GM12873 (cell line): ENCODE data around the gene KRT80.

Experiments used
- TF ChIP-seq, protein P1 (sequence below): IDR thresholded peaks from 2 replicates; pipeline ENCODE4 v1.5.1; 2012; ENCODE audit warnings: low read depth, mild to moderate bottlenecking, moderate library complexity, low read length, control low read depth; ENCODE audit not compliant: insufficient read depth; ENCODE audit errors: missing control alignments

Gene KRT80

DNA sequence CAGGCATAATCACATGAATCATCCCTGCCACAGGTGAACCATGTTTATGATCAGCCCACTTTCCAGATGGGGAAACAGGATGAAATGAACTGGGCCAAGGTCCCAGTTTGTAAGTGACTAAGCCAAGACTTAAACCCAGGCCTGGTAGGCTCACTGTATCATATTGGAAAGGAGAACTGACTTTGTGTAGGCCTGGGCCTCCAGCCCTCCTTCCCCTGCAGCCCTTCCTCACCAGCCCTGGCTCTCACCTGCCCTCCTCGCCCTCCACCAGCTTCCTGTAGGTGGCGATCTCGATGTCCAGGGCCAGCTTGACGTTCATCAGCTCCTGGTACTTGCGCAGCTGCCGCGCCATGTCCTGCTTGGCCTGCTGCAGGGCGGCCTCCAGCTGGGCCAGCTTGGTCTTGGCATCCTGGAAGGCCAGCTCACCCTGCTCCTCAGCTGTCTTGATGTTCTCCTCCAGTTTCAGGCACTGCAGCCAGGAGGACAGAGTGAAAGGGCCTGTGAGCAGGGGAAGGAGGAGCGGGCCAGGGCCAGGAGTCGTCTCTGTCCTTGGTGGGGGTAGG is 19.8 kb downstream of the KRT80 start:
- TF ChIP-seq, protein P1, sequence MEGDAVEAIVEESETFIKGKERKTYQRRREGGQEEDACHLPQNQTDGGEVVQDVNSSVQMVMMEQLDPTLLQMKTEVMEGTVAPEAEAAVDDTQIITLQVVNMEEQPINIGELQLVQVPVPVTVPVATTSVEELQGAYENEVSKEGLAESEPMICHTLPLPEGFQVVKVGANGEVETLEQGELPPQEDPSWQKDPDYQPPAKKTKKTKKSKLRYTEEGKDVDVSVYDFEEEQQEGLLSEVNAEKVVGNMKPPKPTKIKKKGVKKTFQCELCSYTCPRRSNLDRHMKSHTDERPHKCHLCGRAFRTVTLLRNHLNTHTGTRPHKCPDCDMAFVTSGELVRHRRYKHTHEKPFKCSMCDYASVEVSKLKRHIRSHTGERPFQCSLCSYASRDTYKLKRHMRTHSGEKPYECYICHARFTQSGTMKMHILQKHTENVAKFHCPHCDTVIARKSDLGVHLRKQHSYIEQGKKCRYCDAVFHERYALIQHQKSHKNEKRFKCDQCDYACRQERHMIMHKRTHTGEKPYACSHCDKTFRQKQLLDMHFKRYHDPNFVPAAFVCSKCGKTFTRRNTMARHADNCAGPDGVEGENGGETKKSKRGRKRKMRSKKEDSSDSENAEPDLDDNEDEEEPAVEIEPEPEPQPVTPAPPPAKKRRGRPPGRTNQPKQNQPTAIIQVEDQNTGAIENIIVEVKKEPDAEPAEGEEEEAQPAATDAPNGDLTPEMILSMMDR = peak; percentile 49

GRCh38 chr12:52170827-52171226 is 21.0 kb downstream of the KRT80 start:
- TF ChIP-seq, protein P1 = no peak

GRCh38 chr12:52169886-52170285 is 21.9 kb downstream of the KRT80 start:
- TF ChIP-seq, protein P1 = no peak

DNA sequence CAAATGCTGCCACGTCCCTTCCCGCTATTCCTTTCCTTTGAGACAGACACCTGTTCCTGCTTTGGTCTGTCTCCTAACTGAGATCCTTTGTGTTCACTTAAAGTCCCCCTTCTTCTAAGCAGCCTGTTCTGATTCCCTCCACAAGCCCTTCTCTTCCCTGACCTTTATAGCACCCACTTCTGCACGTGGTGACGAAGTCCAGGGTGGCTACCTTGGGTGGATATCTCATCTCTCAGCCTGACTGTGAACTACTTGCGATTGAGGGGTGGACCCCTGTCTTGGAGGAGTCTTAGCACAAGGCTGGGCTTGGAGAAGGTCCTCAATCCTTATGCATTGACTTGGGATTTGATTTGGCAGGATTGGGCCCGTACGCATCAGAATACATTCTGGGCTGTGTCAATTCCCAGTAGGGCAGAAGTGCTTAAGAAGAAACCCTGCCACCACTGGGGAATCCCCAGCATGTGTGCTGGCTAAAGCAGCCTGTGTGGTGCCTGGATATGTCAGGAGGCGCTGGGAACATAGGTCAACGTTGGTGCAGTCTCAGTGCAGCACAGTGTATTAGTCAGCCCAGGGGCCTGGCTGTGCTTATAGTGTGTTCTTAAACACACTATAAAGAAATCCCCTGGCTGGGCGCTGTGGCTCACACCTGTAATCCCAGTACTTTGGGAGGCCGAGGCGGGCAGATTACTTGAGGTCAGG is 23.6 kb downstream of the KRT80 start:
- TF ChIP-seq, protein P1 = no peak

- TF ChIP-seq, protein P1 = no peak
Observed at GRCh38 chr12:52167526-52167925, 24.3 kb downstream of the KRT80 start.

DNA sequence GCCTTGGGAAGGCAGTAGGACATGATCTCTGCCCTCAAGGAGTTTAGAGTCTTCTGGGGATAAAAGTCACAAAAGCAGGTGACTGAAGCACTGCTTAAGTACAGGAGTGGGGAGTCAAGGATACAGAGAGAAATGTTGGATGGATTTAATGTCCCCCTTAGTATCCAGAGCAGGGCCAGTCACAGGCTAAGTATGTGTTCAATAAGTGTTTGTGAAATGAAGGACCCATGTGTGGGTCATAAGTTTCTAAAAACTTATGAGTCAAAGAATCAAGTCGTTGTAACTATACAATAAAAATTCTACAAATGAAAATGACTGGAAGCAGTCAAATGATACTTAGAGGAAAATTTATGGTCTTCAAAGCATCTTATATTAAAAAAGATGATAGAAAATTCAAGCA is 25.1 kb downstream of the KRT80 start:
- TF ChIP-seq, protein P1 = no peak

DNA sequence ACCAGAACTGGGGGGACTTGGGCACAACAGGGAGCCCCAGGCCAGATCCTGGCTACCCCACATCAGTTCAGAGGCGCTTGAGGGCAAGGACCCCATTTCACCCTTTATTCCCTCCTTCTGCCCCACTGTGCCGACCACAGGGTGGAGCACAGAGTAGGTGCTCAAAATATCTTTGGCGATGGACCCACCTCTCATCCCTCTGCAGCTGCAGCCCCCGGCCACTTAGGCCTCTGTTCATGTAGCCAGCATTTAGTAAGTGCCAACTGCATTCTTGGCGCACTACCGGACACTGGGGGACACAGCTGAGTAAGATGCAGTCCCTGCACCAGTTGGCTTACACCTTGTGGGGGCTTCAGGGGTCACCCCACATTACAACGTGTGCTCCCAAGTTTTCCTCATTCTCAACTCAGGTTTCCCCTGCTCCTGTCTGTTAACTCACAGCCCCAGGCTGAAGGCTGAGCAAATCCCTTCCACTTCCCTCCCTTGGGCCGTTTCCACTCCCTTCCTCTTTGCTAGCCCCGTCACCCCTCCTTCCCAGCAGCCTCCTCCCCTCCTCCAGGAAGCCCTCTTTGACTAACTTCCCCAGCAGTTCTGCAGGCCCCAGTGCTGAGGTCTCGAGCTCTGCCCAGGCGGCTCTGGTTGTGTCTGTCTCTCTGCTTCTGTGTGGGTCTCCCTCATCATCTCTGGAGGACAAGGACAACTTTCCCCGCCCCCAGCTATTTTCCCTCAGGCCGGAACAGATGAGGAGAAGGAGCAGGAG is 26.5 kb downstream of the KRT80 start:
- TF ChIP-seq, protein P1 = no peak
